Sigmoid colon (tissue), 4 donors: ENCODE results near the gene COX6B1.

ENCODE experiments used
- CTCF ChIP-seq, 4 experiments: fragments of 450-650 bp in 3 of 4; fragments of 200-600 bp in 1 of 4; IDR thresholded peaks; one replicate each; pipeline ENCODE4 v1.5.1; 2016 to 2019; ENCODE audit warnings: antibody characterized with exemption in 4 of 4, mild to moderate bottlenecking in 3 of 4, moderate library complexity in 2 of 4
- POLR2AphosphoS5 ChIP-seq, 4 donors: sonication (generic); formaldehyde crosslinking; IDR thresholded peaks; one replicate each; pipeline ENCODE4 v1.6.1; 2017; ENCODE audit warnings: antibody characterized with exemption in 4 of 4

GRCh38 chr19:35642798-35643254 lies 5.3 kb upstream of the COX6B1 start:
- no peak for TF ChIP-seq POLR2AphosphoS5 (IDR thresholded peaks at IDR 0.05)
- no peak for TF ChIP-seq CTCF (IDR thresholded peaks at IDR 0.05)
